Fibroblast of mammary gland (primary cell): ENCODE data around the gene CIPC.

Source experiments
- DNase-seq: peaks from one replicate; pipeline ENCODE4 v3.0.0-alpha.2; 2010; ENCODE audit warnings: low read depth
- H3K4me3 ChIP-seq: 2 replicates; pipeline ENCODE4 v1.5.1; 2011; ENCODE audit warnings: low read depth, mild to moderate bottlenecking, low read length, moderate library complexity; ENCODE audit not compliant: control insufficient read depth
- TF ChIP-seq, protein P1 (sequence below): conservative IDR thresholded peaks from 2 replicates; pipeline ENCODE4 v1.5.1; 2011; ENCODE audit warnings: low read depth, low read length, inconsistent platforms; ENCODE audit not compliant: control insufficient read depth, insufficient read depth

The CIPC gene, protein sequence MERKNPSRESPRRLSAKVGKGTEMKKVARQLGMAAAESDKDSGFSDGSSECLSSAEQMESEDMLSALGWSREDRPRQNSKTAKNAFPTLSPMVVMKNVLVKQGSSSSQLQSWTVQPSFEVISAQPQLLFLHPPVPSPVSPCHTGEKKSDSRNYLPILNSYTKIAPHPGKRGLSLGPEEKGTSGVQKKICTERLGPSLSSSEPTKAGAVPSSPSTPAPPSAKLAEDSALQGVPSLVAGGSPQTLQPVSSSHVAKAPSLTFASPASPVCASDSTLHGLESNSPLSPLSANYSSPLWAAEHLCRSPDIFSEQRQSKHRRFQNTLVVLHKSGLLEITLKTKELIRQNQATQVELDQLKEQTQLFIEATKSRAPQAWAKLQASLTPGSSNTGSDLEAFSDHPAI

DNA sequence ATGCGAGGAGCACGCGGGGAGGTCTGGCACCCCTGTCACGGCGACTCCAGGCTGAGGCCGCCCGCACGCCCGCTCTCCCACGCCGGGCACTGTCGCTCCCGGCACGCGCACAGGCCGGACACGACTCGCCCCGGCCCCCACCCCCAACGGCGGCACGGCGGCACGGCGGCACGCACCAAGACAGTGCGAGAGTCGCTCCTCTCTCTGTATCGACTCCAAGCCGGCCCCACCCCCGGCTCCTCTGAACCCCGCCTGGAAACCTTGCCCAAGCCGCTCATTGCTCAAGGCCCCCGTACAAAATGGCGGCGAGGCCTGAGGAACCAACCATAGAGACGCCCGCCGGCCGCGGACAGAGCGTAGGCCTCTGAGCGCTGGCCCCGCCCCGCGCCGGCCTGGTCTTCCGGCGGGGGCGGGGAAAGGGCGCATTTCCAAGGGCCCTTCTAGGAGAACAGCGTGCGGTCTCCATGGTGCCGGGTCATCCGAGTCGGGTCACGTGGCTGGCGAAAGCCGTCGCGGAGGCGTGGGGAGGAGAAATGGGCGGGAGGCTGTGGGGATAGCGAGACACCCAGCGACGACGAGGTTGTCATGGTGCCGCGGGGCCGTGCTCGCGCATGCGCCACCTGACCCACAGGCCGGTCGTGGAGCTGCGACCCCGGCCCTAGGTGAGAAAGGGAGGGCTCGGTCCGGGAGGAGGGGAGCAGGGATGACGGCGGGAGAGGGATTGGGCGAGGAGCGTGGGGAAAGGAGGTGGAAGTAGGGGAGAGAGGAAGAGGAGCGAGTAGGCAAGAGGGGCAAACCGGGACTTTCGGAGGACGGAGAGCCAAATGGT lies at the start of gene CIPC:
CIPC (plus strand) TSS at position 559 of the 829 bp plus-strand sequence. CDS start 7,451 bp downstream, outside the sequence.
- peak; percentile 97 for DNase-seq
- H3K4me3 ChIP-seq: peak within 1 kb of the TSS; percentile 99
- TF ChIP-seq, protein P1, sequence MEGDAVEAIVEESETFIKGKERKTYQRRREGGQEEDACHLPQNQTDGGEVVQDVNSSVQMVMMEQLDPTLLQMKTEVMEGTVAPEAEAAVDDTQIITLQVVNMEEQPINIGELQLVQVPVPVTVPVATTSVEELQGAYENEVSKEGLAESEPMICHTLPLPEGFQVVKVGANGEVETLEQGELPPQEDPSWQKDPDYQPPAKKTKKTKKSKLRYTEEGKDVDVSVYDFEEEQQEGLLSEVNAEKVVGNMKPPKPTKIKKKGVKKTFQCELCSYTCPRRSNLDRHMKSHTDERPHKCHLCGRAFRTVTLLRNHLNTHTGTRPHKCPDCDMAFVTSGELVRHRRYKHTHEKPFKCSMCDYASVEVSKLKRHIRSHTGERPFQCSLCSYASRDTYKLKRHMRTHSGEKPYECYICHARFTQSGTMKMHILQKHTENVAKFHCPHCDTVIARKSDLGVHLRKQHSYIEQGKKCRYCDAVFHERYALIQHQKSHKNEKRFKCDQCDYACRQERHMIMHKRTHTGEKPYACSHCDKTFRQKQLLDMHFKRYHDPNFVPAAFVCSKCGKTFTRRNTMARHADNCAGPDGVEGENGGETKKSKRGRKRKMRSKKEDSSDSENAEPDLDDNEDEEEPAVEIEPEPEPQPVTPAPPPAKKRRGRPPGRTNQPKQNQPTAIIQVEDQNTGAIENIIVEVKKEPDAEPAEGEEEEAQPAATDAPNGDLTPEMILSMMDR: no peak

DNA sequence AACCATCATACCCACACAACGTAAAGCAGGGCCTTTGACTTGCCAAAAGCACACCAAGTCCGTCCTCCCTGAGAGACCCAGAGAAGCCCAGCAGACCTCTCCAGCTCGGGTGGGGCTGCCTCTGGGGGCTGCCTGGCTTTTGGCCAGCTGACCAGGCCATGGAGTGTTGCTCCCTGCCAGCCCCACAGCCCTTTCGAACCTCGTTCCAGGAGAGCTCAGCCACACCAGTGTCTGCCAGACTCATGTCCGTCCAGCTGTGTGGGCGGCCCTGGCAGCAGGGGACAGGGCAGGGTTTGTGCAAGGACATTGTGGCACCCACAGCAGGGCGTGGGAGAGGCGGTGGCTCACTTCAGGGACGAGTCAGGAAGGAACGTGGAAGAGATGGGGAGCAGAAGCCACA lies 46.9 kb upstream of the CIPC start:
- TF ChIP-seq, protein P1: no peak
- no peak overlapping the region for H3K4me3 ChIP-seq

GRCh38 chr14:77052281-77053044 lies 45.6 kb upstream of the CIPC start:
- TF ChIP-seq, protein P1: no peak
- no peak for DNase-seq
- H3K4me3 ChIP-seq: no peak overlapping the region

More for the DNA sequence above, 46.9 kb upstream of the CIPC start:
- no peak for DNase-seq

DNA sequence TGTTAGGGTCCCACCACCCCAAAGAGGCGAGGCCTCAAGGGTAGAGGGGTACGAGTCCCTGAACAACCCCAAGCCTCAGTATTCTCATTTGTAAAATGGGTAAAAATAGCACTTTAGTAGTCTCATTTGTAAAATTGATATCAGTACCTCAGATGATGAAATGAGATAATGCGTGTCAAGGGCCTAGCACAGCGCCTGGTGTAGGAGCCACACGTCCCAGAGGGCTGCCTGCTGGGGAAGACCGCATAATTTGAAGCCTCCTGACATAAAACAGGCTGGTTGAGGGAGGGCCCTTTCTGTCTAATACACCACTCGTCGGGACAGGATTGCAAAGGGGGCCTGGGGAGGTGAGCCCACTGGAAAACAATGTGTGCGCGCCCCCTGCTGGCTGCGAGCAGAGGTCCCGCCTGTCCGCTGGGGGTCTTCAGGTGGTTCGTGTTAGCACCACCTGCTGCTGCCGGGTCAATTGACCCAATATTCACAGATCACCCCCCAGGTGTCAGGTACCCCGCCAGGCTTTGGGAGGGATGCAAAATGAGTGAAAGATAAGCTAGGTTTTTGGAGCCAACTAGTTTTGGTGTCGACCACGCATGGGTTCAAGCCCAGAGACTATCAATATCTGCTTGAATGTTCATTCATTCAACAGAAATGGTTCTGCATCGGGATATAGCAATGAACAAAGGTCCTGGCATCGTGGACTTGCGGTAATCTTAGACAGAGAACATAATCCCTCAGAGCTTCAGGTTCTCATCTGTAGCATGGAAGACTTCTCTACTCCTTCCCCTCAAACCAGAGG lies 44.8 kb upstream of the CIPC start:
- H3K4me3 ChIP-seq: no peak overlapping the region
- DNase-seq: no peak
- TF ChIP-seq, protein P1: peak; percentile 67

- TF ChIP-seq, protein P1: no peak
- DNase-seq: no peak
- H3K4me3 ChIP-seq: no peak overlapping the region
These were observed 42.8 kb upstream of the CIPC start for GRCh38 chr14:77055306-77055705.
